ENCODE measurements around the gene HNRNPU.
"Not testable (repeated sequence)": the region's sequence is repeated elsewhere in the genome, so short reads cannot be mapped to it uniquely, and the experiment has no call there.

The HNRNPU gene

DNA sequence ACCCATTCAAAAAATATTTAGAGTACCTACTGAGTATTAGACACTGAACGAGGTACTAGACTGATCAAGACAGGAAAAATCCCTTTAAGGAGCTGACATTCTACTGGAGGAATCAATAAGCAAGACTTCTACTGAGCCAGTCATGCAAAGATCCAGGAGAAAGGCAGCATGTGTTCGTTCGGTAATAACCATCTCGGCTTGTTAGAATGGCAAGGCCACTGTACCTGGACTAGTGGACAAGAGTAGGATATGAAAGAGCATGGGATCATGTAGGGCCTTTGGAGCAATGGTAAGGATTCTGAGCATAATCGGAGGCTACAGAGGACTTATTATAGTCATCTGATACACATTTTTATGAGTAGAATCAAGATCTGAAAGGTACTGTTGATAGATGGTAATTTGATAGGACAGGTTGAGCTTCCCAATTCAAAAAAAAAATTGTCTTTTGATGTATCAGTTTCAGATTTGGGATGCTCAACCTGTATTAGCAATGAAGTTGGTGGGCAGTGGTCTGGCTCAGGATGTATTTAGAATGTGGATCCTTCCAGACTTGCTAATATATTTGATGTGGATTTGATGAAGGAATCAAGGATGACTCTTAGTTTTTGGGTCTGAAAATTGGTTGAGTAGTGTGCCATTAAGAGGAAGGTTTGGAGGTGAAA, 26.6 kb downstream of the HNRNPU start:
- no peak for DNase-seq

- no peak for DNase-seq
These were observed 27.8 kb downstream of the HNRNPU start for GRCh38 chr1:244836584-244836983.

DNA sequence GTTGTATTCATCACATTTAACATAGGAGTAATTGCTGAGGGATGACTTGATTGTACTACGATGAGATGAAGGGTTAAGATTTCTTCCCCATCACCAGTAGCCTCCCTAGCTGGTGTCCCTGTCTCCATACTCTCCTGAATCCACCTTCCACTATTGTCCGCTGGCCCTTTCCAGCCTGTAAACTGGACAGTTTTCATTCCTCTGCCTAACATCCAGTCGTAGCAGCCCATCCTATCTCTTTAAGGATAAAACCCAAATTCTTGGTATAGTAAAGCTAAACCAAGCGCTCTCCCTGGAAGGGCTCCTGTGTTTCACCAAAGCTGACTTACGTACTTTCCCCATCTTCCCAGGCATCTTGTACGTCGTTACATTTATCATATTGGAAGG, 28.2 kb downstream of the HNRNPU start:
- DNase-seq, result no peak

- DNase-seq, result peak; percentile 90
These were observed 28.8 kb downstream of the HNRNPU start, which contains the start of gene COX20 for GRCh38 chr1:244835276-244836134. COX20 (plus strand) TSS chr1:244835658; CDS start chr1:244835715, 57 bp downstream.

DNA sequence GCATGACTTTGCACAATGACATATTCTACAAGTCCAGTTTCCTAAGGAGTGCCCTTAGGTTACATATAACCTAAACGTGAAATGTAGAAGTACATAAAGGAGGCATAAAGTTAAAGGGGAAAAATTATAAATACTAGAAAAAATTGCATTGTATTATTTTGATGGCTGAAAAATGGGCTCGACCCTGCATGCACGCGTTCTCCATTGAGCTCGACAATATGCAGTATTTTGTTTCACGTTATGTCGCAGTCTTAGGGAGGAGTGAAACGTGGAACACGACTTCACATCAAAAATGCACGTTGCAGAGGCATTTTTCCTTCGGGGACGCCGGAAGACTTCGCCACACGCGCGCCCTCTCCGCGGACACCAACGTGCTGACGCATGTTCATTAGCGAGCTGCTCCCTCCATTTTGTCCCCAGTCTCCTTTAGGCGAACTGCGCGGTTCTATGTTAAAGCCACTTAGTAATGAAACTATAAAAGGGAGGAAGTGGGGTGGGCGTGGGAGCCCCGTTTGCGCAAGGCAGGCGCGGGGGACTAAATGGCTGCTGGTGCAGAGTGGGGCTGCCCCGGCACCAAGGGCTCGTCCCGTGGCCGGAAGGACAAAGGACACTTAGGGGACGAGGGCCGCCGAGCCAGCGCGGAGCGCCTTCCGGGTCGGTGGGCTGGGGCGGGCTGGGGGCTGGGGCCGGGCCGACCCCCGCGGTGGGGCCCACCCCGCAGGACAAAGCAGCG, 29.6 kb downstream of the HNRNPU start:
- peak; percentile 85 for DNase-seq

DNA sequence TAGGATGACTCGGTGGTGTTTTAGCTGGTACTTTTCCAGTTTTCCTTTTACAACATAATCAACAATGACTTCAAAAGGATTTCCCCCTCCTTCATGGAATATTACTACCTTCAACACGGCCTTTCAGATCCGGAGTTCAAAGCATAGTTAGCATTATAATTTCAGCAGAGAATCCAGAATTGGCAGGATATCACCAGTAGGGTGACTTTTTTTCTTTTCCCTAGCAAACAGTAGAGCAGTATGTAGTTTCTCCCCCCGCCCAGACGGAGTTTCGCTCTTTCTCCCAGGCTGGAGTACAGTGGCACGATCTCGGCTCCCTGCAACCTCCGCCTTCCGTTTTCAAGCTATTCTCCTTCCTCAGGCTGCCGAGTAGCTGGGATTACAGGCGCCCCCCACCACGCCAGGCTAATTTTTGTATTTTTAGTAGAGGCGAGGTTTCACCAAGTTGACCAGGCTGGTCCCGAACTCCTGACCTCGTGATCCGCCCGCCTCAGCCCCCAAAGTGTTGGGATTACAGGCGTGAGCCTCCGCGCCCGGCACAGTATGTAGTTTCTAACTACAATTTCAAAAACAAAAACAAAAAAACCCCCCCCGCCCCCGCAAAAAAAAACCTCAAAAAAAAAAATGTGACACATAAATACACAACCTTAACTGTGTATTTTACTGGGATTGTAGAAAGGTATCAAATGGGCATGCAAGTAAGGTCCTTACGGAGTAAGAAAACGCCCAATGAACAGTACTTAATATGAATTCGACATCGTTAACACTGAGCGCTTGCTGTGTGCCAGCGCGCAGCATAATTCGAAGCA, 30.4 kb downstream of the HNRNPU start:
- DNase-seq, result peak; percentile 53

- DNase-seq, result not testable (repeated sequence)
These were observed 31.1 kb downstream of the HNRNPU start for GRCh38 chr1:244833260-244833659.

- DNase-seq, result no peak
These were observed 33.7 kb downstream of the HNRNPU start for GRCh38 chr1:244830639-244831038.

DNA sequence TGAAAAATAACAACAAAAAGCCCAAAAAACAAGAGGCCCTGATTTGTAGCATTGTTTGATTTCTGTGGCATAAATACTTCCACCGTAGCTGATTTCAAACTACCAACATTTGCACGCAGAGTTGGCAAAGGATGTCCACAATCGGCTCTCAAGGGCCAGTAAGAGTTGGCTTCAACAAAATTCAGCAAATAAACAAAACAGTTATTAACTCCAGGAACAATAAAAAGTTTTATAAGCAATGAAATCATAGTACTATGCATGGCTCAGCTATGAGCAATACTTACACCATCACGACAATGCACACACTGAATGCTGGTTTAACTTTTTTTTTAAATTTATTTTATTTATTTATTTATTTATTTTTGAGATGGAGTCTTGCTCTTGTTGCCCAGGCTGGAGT, 37.6 kb downstream of the HNRNPU start:
- no peak for DNase-seq

DNA sequence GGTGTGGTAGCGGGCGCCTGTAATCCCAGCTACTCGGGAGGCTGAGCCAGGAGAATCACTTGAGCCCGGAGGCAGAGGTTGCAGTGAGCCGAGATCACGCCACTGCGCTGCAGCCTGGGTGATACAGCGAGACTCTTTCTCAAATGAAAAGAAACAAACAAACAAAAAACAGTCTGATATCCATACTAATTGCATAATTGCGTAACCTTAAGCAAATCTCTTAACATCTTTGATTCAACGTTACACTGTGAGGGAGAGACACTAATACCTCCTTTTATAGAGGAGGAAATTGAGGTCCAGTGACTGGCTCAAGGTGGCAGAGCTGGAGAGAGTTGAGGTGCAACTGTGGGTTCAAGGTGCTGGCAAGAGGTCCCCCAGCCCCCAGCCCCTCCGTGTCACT, 41.5 kb downstream of the HNRNPU start:
- DNase-seq, result no peak

DNA sequence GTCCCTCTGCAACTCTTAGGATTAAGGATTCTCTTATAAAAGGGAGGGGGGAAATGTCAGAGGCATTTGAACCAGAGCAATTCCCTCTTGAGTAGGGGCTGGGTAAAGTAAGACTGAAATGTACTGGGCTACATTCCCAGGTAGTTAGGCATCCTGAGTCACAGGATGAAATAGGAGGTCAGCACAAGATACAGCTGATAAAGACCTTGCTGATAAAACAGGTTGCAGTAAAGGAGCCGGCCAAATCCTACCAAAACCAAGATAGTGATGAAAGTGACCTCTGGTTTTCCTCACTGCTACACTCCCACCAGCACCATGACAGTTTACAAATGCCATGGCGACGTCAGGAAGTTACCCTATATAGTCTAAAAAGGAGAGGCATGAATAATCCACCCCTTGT, 43.2 kb downstream of the HNRNPU start:
- DNase-seq, result no peak

DNA sequence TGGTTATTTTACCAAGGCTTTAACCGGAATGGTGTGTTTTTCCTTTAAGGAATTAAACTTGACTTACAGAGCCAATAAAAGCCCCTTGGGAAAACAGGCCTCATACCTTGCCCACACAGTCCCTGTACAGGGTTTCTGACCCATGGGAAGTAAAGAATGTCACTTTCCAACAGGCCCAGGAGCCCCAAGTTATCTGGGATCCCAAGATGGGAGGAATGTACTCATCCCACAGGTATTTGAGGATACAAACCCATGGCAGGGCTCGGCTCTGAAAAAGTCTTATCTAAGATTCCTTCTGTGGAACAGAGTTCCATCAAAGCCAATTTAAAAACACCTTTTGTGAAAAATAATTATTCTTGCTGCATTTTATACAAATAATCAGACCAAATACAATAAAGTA, 44.2 kb downstream of the HNRNPU start:
- DNase-seq, result no peak

DNA sequence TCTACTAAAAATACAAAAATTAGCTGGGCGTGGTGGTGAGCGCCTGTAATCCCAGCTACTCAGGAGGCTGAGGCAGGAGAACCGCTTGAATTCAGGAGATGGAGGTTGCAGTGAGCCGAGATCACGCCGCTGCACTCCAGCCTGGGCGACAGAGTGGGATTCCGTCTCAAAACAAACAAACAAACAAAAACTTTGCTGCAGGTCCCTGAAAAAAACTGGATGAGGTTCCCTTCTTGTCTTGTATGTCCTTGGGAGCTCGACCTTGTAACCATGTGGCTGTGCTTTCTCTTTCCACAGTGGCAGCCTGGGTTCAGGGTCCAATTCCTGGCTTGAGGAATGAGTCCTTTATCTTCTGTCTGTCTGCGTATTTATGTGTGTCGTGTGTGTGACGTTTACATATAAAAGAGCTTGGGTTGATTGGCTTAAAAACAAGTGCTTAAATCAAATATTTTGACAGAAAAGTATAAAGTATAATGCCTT, 46.9 kb downstream of the HNRNPU start:
- no peak for DNase-seq

DNA sequence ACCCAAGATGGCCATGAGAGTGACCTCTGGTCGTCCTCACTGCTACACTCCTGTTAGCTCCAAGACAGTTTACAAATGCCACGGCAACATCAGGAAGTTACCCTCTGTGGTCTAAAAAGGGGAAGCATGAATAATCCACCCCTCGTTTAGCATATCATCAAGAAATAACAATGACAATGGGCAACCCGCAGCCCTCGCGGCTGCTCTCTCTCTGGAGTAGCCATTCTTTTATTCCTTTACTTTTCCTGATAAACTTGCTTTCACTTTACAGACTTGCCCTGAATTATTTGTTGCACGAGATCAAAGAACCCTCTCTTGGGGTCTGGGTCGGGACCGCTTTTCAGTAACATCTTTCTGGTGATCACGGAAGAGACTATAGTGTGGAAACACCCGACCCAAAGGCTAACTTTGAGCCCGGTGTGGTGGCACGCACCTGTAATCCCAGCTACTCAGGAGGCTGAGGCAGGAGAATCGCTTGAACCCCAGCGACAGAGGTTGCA, 48.7 kb downstream of the HNRNPU start:
- DNase-seq, result no peak

- DNase-seq, result no peak
These were observed 51.0 kb downstream of the HNRNPU start for GRCh38 chr1:244813327-244813726.

DNA sequence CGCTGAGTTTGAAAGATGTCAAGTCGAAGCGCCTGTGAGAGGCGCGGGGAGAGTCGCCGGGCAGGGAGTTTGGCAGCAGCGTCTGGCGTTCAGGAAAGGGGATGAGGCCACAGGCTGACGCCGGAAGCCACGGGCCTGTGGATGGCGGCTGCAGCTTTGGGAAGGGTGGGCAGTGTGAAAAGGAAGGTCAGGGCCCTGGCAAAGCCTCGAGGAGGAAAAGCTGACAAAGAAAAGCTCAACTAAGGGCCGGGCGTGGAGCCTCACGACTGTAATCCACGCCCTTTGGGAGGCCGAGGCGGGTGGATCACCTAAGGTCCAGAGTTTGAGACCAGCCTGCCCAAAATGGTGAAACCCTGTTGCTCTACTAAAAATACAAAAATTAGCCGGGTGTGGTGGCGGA, 54.1 kb downstream of the HNRNPU start:
- DNase-seq, result no peak

GRCh38 chr1:244807138-244807537, 57.2 kb downstream of the HNRNPU start:
- DNase-seq, result no peak

DNA sequence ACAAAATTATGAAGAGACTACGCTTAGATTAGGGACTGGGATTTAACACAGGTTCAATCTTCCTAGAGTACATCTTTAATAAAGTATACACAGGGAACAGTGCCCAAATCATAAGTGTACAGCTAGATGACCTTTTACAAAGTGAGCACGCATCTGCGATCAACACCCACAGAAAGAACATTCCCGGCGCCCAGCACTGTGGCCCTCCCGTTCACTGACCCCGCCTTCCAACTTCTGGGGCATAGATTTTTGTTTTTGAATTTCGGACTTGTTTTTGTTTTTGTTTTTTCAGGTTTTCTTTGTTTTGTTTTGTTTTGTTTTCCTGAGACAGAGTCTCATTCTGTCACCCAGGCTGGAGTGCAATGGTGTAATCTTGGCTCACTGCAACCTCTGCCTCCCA, 59.5 kb downstream of the HNRNPU start:
- no peak for DNase-seq

- DNase-seq, result no peak
These were observed 61.6 kb downstream of the HNRNPU start for GRCh38 chr1:244802556-244803239.

- no peak for DNase-seq
These were observed 62.3 kb downstream of the HNRNPU start for GRCh38 chr1:244802041-244802440.

DNA sequence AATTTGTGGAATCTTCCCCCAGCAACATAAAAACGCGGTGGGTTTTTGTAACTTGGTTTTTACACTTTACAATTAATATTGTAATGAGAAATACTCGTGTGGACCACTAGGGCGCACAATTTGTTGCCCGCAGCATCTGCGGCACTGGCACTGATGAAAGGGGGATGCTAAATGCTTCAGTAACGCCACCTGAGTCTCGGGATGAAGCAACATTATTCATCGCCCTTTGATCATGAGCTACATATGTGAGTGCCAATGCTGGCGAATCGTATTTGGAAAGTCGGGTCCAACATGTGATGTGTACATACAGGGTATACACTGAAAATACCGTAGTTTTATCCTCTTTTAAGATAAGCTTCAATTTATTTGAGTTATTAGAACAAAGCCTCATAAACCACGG, 63.1 kb downstream of the HNRNPU start:
- DNase-seq, result peak; percentile 52

DNA sequence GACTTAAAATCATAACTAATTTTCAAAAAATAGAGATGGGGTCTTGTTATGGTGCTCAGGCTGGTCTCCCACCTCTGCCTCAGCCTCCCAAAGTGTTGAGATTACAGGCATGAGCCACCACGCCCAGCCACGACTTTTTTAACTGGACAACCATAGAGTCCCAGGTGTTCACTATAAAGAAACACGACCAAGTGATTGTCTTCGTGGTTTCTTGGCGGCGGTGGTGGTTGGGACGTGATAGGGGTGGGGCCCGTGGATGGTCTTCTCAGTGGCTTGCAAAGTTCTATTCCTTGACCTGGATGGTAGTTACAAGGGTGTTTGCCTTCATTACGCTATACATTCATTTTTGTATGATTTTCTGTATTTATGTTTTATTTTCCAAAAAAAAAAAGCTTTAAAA, 63.5 kb downstream of the HNRNPU start:
- DNase-seq, result no peak

Data from stimulated activated CD4-positive, alpha-beta T cell treated with anti-CD3 and anti-CD28 coated beads, Interleukin-4, amount 100 ng/mL, for 1 hour (primary cell).